ENCODE measurements around the gene SPNS1.

- TF ChIP-seq MYC (IDR thresholded peaks at IDR 0.05; ENCODE audit: low read depth, low read length) = no peak
- TF ChIP-seq CTCF (IDR thresholded peaks at IDR 0.05; ENCODE audit: low read depth, low read length) = peak; percentile 48
Measured at GRCh38 chr16:28977703-28978662, 3.4 kb downstream of the SPNS1 start.
